Cerebellar cortex (tissue), 1 donor: Measurements from ENCODE around the gene MRGPRX3.

Source experiments
- DNase-seq: peaks from one replicate; pipeline ENCODE4 v3.0.0-alpha.2; 2015; ENCODE audit warnings: low spot score

Gene MRGPRX3

DNA sequence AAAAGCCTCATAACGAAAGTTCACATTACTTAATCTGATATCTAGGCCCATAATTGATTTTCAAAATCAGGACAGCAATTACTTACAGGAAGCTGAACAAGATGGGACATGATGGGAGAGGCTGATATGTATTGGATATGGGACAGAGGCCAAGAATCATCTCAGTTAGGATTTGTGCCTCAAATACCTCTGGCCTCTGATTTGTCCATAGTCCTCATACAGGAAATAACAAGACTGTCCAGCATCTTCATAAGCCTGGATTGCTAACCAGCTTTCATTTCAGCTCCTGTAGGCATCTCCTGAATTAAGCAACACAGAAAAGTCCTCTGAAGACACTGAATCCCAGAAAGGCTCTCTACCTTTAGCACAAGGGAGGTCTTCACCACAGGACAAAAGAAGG, 36.0 kb downstream of the MRGPRX3 start:
- no peak for DNase-seq

DNA sequence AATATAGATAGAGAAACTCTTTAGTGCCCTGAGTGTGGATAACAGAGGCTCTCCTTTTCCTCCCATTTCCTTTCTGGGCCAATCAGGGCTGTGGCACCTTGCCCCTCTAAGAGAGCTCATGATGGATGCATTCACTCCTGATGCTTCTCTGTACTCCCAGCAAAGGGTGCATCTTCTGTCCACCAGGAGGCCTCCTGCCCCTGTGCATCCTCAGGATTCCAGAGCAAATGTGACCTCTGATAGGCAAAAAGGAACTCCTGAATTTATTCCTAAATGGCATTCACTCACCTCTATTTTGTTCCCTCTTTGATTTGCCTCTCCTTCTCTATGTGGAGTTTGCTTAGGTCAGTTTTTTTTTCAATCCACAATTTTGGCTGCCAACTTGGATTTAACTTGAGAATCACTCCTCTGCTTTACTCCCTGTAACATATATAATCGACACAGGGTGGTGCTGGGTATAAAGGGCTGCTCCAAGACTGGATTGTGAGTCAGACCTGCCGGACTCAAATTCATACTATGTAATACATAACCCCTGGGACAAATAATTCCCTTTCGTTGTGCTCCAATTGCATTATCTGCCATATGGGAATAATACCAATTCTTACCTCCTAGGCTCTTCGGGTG, 39.1 kb downstream of the MRGPRX3 start:
- DNase-seq: peak; percentile 26

DNA sequence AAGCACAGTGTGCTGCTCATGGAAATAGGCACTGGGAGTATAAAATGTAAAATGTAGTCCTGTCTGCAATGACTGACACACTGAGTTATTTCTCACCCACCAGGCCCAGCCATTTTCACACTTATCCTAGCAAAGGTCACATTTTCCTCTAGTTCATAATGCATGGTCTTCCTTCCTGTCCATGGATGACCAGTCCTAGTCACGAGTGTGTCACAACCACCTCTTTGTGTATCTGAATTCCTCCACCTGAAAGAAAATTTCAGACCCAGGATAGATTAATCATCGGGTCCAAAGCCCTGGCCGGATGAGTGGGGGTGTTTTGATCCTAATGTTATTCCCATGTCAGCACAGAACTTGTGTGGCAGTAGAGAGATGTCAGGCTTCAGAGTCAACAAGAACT, 40.3 kb downstream of the MRGPRX3 start, which contains the start of gene MRGPRX4:
Gene MRGPRX4, plus strand, starts transcription at position 172 of the 400 bp plus-strand sequence. CDS start 420 bp downstream, outside the sequence.
- no peak for DNase-seq

DNA sequence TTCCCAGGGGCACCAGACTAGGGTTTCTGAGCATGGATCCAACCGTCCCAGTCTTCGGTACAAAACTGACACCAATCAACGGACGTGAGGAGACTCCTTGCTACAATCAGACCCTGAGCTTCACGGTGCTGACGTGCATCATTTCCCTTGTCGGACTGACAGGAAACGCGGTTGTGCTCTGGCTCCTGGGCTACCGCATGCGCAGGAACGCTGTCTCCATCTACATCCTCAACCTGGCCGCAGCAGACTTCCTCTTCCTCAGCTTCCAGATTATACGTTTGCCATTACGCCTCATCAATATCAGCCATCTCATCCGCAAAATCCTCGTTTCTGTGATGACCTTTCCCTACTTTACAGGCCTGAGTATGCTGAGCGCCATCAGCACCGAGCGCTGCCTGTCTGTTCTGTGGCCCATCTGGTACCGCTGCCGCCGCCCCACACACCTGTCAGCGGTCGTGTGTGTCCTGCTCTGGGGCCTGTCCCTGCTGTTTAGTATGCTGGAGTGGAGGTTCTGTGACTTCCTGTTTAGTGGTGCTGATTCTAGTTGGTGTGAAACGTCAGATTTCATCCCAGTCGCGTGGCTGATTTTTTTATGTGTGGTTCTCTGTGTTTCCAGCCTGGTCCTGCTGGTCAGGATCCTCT, 41.0 kb downstream of the MRGPRX3 start:
- no peak for DNase-seq
